ENCODE measurements around the gene SUGCT. TPM values are rescaled to one million over a fixed set of nuclear protein-coding genes. Genes with fewer than 3 reads are reported as not detected.

Gene SUGCT
- total RNA-seq, 6 donors from 2014 or later = 1.4 to 3.1 (median 1.7) TPM; not detected in 1

GRCh38 chr7:40327113-40327512, 192.3 kb downstream of the SUGCT start:
- no peak for ATAC-seq (ENCODE audit: low FRiP score in 2 of 2)
- DNase-seq = no peak
- H3K27me3 ChIP-seq = no peaks in the 10 kb centered on the region
- H3K36me3 ChIP-seq = no peaks in the 10 kb centered on the region
- 86 to 93% methylated on average over 2 of the region's 2 CpGs for WGBS, 2 donors
- no peaks in the 10 kb centered on the region for H3K4me1 ChIP-seq
- TF ChIP-seq POLR2AphosphoS5 (IDR thresholded peaks at IDR 0.05) (no peak), POLR2A (IDR thresholded peaks at IDR 0.05) (no peak), EP300 (IDR thresholded peaks at IDR 0.05) (no peak)
- TF ChIP-seq, protein P1, sequence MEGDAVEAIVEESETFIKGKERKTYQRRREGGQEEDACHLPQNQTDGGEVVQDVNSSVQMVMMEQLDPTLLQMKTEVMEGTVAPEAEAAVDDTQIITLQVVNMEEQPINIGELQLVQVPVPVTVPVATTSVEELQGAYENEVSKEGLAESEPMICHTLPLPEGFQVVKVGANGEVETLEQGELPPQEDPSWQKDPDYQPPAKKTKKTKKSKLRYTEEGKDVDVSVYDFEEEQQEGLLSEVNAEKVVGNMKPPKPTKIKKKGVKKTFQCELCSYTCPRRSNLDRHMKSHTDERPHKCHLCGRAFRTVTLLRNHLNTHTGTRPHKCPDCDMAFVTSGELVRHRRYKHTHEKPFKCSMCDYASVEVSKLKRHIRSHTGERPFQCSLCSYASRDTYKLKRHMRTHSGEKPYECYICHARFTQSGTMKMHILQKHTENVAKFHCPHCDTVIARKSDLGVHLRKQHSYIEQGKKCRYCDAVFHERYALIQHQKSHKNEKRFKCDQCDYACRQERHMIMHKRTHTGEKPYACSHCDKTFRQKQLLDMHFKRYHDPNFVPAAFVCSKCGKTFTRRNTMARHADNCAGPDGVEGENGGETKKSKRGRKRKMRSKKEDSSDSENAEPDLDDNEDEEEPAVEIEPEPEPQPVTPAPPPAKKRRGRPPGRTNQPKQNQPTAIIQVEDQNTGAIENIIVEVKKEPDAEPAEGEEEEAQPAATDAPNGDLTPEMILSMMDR (IDR thresholded peaks at IDR 0.05) = no peak
- no peak overlapping the region for H3K27ac ChIP-seq
- no peaks in the 10 kb centered on the region for H3K9me3 ChIP-seq
- no peak overlapping the region for H3K4me3 ChIP-seq

GRCh38 chr7:40327873-40328272, 193.1 kb downstream of the SUGCT start:
- no peak for DNase-seq
- no peak for ATAC-seq (ENCODE audit: low FRiP score in 2 of 2)
- H3K27me3 ChIP-seq = no peaks in the 10 kb centered on the region
- no peaks in the 10 kb centered on the region for H3K36me3 ChIP-seq
- no peak for TF ChIP-seq POLR2AphosphoS5 (IDR thresholded peaks at IDR 0.05)
- H3K4me3 ChIP-seq = no peak overlapping the region
- H3K27ac ChIP-seq = no peak overlapping the region
- H3K9me3 ChIP-seq = no peaks in the 10 kb centered on the region
- no peaks in the 10 kb centered on the region for H3K4me1 ChIP-seq

DNA sequence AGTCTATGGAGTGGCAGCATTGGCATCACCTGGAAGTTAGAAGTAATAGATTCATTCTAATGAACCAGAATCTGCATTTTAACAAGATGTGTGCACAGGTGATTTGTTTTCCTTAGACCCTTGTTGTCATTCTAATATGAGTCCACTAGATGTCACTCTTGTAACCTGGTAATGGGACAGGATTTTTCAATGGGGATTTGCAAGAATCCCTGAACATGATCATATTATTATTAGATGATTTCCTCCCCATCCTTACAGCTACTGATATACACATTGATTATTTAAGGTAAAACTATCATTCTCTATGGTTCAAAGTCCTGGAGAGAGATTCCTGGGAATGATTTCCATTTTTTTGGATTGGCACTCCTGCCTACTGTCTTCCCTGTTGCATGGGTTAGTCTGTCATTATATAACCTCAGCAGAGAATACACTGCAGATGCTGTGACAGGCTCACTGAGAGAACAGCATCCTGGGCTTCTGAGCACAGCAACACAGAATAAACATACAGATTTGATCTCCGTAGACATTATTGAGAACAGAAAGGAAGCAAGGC, 194.9 kb downstream of the SUGCT start:
- Histone ChIP-seq H3K4me1 (no peaks in the 10 kb centered on the region), H3K4me3 (no peak overlapping the region), H3K27ac (no peak overlapping the region), H3K27me3 (no peaks in the 10 kb centered on the region), H3K9me3 (no peaks in the 10 kb centered on the region), H3K36me3 (no peaks in the 10 kb centered on the region)
- WGBS, 2 donors = 48 to 59% methylated on average over 1 of the region's 1 CpG
- ATAC-seq (ENCODE audit: low FRiP score in 2 of 2) (peak in 1 of 2 donors; percentile 82), DNase-seq (no peak)
- TF ChIP-seq POLR2A (IDR thresholded peaks at IDR 0.05) (no peak), EP300 (IDR thresholded peaks at IDR 0.05) (no peak), POLR2AphosphoS5 (IDR thresholded peaks at IDR 0.05) (no peak)
- TF ChIP-seq, protein P1 (IDR thresholded peaks at IDR 0.05) = peak; percentile 45 to 70 (median 60)

- Histone ChIP-seq H3K36me3 (no peaks in the 10 kb centered on the region), H3K4me3 (no peak overlapping the region), H3K9me3 (no peaks in the 10 kb centered on the region), H3K4me1 (no peaks in the 10 kb centered on the region), H3K27ac (no peak overlapping the region), H3K27me3 (no peaks in the 10 kb centered on the region)
- 74% methylated on average over 5 of the region's 5 CpGs for WGBS, 2 donors
- no peak for ATAC-seq (ENCODE audit: low FRiP score in 2 of 2)
- TF ChIP-seq POLR2A (IDR thresholded peaks at IDR 0.05) (no peak), POLR2AphosphoS5 (IDR thresholded peaks at IDR 0.05) (no peak), EP300 (IDR thresholded peaks at IDR 0.05) (no peak)
- TF ChIP-seq, protein P1 (IDR thresholded peaks at IDR 0.05) = no peak
- no peak for DNase-seq
Observed at GRCh38 chr7:40330408-40330807, 195.6 kb downstream of the SUGCT start.

GRCh38 chr7:40331915-40332314, 197.1 kb downstream of the SUGCT start:
- H3K36me3 ChIP-seq = no peaks in the 10 kb centered on the region
- ATAC-seq (ENCODE audit: low FRiP score in 2 of 2) = no peak
- no peak for DNase-seq
- WGBS, 2 donors = 39 to 47% methylated on average over 1 of the region's 1 CpG
- no peak overlapping the region for H3K27ac ChIP-seq
- H3K4me3 ChIP-seq = no peak overlapping the region
- H3K4me1 ChIP-seq = no peaks in the 10 kb centered on the region
- no peaks in the 10 kb centered on the region for H3K9me3 ChIP-seq
- TF ChIP-seq, protein P1 (IDR thresholded peaks at IDR 0.05) = no peak
- no peak for TF ChIP-seq POLR2AphosphoS5 (IDR thresholded peaks at IDR 0.05)
- TF ChIP-seq POLR2A (IDR thresholded peaks at IDR 0.05) = no peak
- no peak for TF ChIP-seq EP300 (IDR thresholded peaks at IDR 0.05)
- H3K27me3 ChIP-seq = no peaks in the 10 kb centered on the region
